ENCODE measurements around the gene LAMP2. TPM values are rescaled to one million over a fixed set of nuclear protein-coding genes. Genes with fewer than 3 reads are reported as not detected.

Gene LAMP2
- total and polyA plus RNA-seq, 9 of the 15 experiments (the other 6 are each of a cell fraction or from before 2014, with no cell fraction given) = 22.3 to 77.7 (median 48.6) TPM

DNA sequence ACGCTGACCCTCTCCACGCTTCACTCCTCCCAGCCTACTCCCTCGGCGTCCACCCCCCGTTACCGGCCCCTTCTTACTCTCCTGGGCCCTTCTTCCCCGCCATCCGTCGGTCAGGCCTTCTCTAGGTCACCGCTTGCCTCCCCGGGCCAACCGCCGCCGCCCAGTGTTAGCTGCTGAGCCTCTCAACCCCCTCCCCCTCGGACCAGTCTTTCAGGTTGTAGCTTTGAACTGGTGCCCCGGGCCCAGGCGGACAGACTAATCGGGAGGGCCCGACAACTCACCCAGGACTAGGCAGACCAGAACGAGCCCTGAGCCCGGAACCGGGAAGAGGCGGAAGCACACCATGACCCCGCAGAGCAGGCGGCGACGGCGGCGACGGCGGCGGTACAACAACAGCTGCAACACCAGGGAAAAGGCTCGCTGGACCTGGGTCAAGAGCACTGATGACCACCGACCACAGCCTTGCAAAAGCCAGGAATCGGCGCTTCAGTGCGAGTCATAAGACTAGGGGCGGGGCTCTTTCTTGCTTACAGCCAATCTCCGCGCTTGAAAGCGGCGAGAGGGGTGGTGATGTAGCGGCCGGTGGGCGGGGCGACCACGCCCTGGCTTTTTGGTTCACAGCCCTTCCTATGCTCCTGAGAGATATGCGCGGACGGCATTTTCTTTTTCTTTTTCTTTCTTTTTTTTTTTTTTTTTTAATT is at the start of gene LAMP2 (continued):
- TF ChIP-seq, protein P1, sequence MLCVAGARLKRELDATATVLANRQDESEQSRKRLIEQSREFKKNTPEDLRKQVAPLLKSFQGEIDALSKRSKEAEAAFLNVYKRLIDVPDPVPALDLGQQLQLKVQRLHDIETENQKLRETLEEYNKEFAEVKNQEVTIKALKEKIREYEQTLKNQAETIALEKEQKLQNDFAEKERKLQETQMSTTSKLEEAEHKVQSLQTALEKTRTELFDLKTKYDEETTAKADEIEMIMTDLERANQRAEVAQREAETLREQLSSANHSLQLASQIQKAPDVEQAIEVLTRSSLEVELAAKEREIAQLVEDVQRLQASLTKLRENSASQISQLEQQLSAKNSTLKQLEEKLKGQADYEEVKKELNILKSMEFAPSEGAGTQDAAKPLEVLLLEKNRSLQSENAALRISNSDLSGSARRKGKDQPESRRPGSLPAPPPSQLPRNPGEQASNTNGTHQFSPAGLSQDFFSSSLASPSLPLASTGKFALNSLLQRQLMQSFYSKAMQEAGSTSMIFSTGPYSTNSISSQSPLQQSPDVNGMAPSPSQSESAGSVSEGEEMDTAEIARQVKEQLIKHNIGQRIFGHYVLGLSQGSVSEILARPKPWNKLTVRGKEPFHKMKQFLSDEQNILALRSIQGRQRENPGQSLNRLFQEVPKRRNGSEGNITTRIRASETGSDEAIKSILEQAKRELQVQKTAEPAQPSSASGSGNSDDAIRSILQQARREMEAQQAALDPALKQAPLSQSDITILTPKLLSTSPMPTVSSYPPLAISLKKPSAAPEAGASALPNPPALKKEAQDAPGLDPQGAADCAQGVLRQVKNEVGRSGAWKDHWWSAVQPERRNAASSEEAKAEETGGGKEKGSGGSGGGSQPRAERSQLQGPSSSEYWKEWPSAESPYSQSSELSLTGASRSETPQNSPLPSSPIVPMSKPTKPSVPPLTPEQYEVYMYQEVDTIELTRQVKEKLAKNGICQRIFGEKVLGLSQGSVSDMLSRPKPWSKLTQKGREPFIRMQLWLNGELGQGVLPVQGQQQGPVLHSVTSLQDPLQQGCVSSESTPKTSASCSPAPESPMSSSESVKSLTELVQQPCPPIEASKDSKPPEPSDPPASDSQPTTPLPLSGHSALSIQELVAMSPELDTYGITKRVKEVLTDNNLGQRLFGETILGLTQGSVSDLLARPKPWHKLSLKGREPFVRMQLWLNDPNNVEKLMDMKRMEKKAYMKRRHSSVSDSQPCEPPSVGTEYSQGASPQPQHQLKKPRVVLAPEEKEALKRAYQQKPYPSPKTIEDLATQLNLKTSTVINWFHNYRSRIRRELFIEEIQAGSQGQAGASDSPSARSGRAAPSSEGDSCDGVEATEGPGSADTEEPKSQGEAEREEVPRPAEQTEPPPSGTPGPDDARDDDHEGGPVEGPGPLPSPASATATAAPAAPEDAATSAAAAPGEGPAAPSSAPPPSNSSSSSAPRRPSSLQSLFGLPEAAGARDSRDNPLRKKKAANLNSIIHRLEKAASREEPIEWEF (CRISPR knock-in tag; IDR thresholded peaks at IDR 0.05) = no peak
- TF ChIP-seq HBP1 (CRISPR knock-in tag; IDR thresholded peaks at IDR 0.05) = no peak
- TF ChIP-seq ZNF76 (CRISPR knock-in tag; IDR thresholded peaks at IDR 0.05; ENCODE audit: borderline replicate concordance) = no peak
- TF ChIP-seq PYGO2 (tag; IDR thresholded peaks at IDR 0.05) = no peak
- no peak for TF ChIP-seq SRSF7 (optimal IDR thresholded peaks at IDR 0.05; ENCODE audit: low read depth, low read length)
- no peak for TF ChIP-seq NFYB (IDR thresholded peaks at IDR 0.05; ENCODE audit: extremely low read depth, insufficient read length)
- TF ChIP-seq, protein P2, sequence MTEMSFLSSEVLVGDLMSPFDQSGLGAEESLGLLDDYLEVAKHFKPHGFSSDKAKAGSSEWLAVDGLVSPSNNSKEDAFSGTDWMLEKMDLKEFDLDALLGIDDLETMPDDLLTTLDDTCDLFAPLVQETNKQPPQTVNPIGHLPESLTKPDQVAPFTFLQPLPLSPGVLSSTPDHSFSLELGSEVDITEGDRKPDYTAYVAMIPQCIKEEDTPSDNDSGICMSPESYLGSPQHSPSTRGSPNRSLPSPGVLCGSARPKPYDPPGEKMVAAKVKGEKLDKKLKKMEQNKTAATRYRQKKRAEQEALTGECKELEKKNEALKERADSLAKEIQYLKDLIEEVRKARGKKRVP (CRISPR knock-in tag; IDR thresholded peaks at IDR 0.05) = no peak
- no peak for TF ChIP-seq SP2 (IDR thresholded peaks at IDR 0.05; ENCODE audit: extremely low read depth, low read depth, low read length, poor library complexity, severe bottlenecking)
- peak; percentile 76 for TF ChIP-seq ZFX (CRISPR knock-in tag; IDR thresholded peaks at IDR 0.05)
- no peak for TF ChIP-seq ZNF695 (CRISPR knock-in tag; IDR thresholded peaks at IDR 0.05)
- no peak for TF ChIP-seq MTA2 (IDR thresholded peaks at IDR 0.05; ENCODE audit: low read depth)
- TF ChIP-seq CREB1 (IDR thresholded peaks at IDR 0.05) = peak; percentile 70
- peak; percentile 53; the same call in 1 of the 2 replicates for TF ChIP-seq CREB1 (CRISPR knock-in tag; IDR thresholded peaks at IDR 0.05)
- TF ChIP-seq TSHZ1 (CRISPR knock-in tag; IDR thresholded peaks at IDR 0.05) = no peak
- TF ChIP-seq ZBTB43 (CRISPR knock-in tag; IDR thresholded peaks at IDR 0.05) = no peak

Measured in K562 (cell line).